HG02884 (cell line): Measurements from ENCODE around the gene LMBRD2.
A peak's percentile ranks its signal among the peaks of the same experiment; 100 is the strongest.
"Not testable (repeated sequence)": the region's sequence is repeated elsewhere in the genome, so short reads cannot be mapped to it uniquely, and the experiment has no call there.

Experiments used
- ATAC-seq: cut with Tn5 transposase; IDR thresholded peaks from one replicate; pipeline ENCODE4 v1.9.1; 2021; ENCODE audit warnings: mild to moderate bottlenecking, moderate library complexity; ENCODE audit not compliant: unreplicated experiment

LMBRD2 gene

DNA sequence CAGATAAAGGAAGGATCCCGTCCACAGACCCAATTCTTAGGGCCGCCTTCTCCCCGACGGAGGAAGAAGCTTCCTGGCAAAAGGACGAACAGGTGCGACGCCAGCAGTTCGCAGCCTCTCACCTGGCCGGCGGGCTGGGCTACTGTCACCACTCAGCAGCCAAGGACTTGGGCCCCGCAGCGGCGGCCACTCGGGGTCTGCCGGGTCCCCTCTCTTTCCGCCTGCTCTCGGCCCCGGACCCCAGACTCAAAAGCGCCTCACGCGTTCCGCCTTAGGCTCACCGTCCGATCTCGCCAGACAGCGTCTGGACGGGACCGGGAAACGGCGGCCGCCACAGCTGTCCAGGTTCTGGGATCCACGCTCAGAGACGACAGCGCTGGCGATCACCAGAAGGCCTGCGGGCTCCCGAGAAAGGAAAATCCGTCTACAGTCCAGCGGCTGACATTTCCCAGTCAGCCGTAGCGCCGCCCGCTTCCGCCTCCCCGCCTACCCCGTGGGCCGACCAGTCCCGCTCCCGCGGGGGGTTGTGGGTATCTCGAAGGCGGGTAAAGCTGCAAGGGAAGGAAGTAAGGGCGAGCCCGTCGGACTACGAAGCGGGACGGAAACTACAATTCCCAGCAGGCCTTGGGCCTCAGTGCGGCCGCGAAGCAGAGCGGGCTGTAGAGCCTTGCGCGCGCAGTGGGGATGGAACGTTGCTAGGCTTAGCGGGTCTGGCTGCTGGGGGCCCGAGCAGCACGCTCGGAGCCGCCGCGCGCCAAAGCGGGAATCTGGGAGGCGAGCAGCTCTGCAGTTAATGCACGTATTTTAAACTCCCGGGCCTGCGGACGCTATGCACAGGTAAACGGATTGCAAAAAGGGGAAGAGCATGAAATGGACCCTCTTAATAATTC, at the start of gene LMBRD2, which contains the start of gene SKP2:
Gene LMBRD2 (minus strand): TSS at position 454 of the 890 bp plus-strand sequence. CDS start 8,538 bp downstream, outside the sequence.
Gene SKP2 (plus strand): TSS at position 678 of the 890 bp plus-strand sequence. CDS start 152 bp downstream, at position 830.
- ATAC-seq = peak; percentile 97

DNA sequence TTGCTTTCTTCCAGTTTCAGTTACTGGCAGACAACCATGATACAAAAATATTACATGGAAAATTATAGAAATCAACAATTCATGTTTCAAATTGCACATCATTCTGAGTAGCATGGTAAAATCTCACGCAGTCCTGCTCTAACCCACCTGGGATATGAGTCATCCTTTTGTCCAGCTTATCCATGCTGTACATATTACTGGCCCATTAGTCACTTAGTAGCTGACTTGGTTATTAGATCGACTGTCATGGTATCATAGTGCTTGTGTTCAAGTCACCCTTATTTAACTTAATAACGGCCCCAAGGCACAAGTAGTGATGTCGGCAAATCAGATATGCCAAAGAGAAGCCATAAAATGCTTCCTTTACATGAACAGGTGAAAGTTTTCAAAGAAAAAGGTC, 48.8 kb upstream of the LMBRD2 start:
- no peak for ATAC-seq

DNA sequence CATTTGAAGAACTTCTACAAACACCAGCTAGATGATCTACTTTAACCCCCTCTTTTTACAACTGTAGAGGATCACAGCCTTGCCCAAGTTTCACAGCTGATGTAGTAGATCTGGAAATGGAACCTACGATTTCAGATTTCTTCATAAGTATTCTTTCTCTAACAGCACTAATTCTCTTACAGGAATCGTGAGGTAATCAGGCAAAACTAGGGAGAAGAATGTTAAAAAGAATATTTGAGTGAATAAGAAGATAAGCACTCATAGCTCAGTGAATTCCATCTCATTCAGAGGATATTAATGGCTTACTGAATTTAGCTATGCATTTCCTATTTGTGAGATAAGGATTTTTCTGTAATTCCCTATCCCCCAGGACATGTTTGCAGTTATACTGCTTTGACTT, 47.9 kb upstream of the LMBRD2 start:
- no peak for ATAC-seq

DNA sequence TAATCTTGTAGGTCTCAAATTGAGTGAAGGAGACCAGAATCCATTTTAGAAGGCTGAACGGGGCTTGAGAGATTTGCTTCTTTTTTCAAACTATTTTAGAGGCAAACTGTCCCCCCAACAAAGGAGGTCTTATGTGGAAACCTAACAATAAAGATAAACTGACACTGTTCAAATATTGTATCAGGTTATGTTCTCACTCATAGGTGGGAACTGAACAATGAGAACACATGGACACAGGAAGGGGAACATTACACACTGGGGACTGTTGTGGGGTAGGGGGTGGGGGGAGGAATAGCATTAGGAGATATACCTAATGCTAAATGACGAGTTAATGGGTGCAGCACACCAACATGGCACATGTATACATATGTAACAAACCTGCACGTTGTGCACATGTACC, 47.1 kb upstream of the LMBRD2 start:
- not testable (repeated sequence) for ATAC-seq

DNA sequence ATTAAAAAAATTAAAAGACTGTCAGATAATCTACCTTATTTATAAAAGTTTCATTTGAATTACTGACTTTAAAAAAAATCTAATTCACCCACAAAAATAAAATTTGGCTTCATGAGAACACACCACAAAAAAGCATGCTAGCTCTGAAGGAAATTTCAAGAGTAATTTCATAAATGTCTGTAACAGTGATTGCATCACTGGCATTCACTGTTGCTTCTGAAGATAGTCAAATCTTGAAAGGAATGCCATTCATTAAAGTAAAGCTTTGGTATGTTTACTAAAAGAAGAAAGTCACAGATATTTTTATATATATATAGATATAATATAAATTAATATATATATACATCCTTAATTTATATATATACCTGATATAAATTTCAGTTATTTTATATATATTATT, 46.6 kb upstream of the LMBRD2 start:
- ATAC-seq = no peak

DNA sequence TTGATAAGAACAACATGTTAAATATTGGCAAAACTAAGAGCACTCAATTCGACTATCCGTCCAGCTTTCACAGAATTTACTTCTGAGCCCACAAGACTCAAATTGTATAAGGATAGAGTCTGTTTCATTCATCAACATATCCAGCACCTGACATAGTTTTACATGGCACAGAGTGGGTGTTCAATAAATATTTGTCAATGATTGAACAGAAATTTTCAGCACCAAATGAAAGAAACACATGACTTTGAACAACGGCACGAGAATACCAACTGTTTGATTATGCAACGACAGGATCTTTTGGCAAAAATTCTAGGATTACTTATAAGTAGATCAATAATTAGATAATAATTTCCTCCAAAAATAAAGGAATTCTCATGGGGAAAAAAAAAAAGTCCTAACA, 42.1 kb upstream of the LMBRD2 start:
- no peak for ATAC-seq

DNA sequence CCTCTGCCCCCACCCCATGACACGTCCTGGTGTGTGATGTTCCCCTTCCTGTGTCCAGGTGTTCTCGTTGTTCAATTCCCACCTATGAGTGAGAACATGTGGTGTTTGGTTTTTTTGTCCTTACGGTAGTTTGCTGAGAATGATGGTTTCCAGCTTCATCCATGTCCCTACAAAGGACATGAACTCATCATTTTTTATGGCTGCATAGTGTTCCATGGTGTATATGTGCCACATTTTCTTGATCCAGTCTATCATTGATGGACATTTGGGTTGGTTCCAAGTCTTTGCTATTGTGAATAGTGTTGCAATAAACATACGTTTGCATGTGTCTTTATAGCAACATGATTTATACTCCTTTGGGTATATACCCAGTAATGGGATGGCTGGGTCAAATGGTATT, 32.7 kb upstream of the LMBRD2 start:
- ATAC-seq = not testable (repeated sequence)

DNA sequence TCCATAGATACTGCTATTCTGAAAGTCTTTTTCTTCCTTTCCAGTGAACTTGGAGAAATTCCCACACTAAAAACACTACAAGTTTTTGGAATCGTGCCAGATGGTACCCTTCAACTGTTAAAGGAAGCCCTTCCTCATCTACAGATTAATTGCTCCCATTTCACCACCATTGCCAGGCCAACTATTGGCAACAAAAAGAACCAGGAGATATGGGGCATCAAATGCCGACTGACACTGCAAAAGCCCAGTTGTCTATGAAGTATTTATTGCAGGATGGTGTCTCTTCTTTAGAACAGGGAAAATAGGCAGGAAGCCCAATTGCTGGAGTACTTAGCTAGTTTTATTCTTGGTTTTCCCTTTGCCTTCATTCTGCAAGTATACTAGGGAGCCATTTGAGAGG, 30.1 kb upstream of the LMBRD2 start:
- no peak for ATAC-seq

DNA sequence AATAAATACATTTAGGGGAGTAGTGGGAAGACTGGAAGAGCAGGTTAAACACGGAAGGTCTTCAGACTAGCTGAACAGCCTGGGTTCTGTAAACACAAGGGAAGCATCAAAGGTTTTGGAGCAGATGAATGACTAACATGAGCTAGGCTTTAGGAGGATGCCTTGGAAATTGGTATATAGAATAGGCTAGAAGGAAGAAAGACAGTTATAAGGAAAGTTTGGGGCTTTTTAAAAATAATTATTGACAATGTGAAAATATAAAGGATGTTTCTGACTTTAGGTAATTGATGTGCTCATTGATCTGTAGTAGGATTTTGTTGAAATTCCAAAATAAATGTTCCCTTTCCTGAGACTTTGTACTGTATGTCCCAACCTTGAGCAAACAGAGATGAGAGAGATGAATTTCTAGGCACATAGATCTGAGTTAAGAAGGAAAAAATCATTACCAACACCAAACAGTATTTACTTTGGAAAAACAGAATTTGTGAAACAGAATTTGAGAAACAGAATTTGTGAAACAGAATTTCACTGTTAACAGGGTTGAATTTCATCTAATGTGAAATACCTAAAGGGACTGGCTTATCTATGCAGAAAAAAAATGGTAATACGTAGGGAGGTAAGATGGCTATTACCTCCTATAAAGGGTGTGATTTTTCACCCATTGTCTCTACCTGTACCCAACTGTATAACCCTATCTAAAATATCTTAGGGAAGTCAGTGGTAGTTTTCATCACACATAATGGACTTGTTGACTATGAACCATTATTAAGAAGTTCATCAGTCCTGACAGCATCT, 29.1 kb upstream of the LMBRD2 start:
- ATAC-seq = no peak

DNA sequence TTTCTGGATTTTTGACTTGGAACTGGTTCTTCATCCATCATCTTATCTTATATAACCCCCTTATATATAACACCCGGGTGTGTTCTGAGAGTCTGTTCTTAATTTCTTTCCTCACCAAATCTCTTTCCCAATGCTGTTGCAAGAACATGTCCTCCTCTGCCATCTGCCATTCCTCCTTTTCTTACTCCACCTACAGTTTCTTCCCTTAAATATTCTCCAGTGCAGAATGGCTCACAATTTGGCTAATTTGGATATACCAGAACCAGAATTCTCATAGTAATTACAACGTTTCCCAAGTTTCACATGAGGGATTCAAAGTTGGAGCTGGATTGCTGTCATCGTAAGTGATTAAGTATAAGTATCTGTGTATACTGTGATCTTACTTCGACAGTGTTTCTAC, 28.3 kb upstream of the LMBRD2 start:
- ATAC-seq = no peak

DNA sequence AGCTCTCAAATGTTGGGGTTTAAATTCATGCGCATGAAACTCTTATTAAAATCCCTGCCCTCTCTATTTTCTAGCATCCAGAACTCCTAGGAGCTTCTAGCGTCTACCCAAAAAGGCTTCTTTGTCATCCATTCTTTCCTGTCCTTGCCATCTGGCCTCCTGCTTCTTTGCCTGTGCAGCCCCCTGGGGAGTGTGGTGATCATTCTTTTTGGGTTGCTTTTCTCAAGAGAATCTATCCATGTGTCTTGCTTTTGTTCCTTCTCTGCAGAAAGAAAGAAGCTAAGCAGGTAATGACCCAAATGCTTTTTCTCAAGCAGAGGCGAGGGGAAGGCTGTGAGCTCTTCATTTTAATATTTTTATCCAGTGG, 26.8 kb upstream of the LMBRD2 start:
- no peak for ATAC-seq

DNA sequence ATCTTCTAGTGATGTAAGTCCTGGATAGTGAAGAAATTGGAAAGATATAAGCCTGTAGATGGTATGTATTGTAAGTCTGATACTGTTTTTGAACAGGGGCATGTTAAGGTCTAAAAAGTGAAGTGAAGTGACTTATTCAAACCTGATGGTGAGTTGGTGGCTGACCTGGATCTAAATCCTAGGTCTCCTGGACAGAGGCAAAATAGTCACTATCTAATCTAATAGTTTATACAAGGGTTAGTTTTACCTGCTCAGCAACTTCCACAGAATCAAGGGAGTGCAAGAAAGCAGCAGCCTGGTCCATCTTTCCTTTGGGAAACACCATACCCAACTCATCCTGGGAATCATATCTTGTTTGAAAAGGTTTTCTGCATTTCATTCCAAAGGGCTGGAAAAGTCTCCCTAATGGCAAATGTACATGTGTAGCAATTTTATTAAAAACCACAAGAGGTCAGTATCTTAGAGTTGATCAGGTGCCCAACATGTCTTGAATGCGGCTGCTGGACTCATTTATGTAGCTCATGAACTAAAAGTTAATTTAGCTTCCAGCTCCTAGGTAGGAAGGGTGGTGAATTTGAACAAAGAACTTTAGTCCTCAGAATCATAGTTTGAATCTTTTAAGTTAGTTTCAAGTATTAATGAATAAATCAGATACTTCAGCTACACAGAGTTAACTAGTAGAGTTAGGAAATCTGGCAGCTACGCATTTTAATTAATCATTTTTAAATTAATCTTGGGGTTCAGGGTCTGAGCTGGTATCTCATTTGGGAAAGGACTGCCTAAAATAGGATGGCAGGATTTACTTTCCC, 26.2 kb upstream of the LMBRD2 start:
- no peak for ATAC-seq

DNA sequence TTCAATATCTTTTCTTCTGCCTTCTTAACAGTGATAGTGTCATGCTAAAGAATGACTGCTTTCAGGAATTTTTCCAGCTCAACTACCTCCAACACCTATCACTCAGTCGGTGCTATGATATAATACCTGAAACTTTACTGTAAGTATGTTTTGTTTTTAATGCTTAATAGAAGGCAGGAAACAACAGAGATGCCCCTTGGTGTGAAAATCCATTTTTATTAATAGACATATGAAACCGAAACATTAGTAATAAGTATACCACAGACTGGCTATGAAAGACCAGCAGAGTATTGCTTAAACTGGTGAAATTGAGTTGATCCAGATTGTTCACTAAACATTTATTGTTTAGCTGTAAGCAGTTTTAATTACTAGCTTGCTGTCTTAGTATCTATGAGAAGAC, 25.5 kb upstream of the LMBRD2 start:
- ATAC-seq = peak; percentile 96

DNA sequence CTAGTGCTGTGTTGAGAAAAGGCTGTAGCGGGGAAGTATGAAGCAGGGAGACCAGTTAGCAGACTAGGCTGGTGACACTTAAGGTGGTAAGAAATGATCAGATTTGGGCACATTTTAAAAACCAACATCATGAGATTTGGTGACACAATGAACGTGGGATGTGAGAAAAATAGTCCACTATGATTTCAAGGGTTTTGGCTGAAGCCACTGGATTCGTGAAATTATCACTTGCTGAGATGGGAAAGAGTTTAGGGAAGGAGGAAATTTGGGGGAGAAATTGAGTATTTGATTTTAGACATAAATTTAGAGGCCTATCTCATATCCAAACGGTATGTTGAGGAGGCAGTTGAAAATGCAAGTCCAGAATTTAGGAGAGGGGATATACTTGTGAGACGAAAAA, 23.4 kb upstream of the LMBRD2 start:
- ATAC-seq = no peak

DNA sequence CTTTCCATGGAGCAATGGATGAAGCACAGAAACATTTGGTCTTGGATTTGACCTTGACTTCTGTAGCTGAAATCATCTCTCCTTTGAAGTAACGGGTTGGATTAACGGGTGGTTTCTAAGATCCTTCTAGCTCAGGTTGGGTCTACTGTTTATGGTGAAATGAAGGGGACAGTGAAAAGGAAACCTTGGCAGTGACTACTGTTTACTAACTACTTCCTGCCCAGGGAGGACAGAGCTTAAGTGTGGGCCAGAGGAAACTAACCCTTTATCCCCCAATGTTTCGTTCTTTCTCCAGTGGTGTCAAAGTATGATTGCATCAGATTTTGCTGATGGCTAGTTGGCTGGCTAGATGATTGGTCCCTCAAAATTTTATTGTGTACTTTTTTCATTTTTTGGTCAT, 22.4 kb upstream of the LMBRD2 start:
- ATAC-seq = no peak

DNA sequence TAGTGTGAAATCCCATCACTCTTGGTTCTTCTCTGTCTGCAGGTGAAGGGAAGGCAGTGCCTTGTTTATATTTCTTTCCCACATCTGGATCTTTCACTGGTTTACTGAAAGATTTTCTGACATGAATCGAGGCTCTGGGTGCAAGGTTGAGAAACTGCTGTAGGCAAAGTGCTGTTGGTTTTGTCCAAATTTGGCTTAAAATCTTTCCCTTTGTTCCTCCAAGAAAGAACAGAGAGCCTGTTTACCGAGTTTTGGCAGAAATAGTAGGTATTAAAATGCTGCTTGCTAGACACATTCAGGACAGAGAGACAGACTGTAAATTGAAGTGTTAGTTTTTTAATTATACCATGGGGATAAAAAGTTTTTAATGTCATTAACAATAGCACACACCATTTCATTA, 21.7 kb upstream of the LMBRD2 start:
- no peak for ATAC-seq

DNA sequence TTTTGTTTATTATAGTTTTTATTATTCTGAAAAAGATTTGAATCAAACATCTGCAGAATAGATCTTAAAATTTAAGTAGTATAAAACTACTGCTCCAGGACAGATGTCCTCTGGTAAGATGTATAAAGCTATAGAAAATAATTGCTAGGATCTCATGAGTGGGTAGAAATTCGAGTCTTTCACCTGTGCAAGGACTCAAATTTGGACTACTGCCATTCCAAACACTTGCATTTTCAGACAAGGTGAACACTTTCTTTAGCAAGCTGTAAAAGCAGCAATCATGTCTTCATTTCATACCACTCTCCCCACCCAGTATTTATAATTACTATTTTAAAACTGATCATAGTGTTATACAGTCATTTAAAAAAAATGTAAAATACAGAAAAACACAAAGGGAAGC, 20.9 kb upstream of the LMBRD2 start:
- no peak for ATAC-seq

DNA sequence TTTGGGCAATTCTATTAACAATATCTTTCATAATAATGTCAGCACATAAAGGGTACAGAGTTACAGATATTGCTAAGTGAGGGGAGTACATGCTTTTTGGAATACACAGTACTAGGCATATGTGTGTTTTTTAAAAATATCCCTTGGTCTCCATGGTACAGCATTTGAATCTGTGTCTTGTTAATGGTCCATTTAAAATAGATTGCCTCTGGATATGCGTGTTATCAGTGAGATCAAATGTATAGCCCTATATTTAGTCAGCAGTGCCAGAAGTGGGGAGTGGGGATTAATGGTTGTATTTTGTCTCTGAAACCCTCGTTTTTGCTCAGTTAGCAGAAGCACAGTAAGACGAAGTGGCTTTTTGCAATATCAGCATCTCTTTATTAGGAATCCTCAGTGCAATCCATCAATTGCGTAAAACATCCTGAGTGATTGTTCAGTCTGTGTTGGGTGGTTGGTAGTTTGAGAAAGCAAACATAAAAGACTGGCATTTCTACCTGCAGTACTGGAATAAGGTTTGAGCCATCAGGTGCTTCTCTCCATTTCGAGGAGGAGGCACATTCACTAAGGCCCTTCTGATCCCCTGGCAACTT, 19.2 kb upstream of the LMBRD2 start:
- ATAC-seq = no peak

DNA sequence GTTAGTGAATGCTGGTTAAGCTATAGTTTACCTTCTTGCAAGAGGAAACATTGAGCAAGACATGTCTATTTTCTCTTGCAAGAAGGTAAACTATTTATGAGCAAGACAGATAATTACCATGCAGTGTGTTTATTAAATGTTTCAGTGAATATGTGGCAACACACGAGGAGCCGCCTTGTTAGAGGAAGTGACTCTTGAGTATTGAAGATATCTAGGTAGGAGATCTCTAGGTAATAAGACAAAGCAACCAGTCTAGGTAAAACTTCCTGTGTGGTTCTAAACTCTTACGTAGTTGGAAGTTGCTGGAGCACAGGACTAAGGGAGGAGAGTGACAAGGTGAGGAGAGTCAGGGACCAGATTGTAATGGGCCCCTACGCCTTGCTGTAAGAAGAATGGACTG, 17.1 kb upstream of the LMBRD2 start:
- ATAC-seq = no peak

DNA sequence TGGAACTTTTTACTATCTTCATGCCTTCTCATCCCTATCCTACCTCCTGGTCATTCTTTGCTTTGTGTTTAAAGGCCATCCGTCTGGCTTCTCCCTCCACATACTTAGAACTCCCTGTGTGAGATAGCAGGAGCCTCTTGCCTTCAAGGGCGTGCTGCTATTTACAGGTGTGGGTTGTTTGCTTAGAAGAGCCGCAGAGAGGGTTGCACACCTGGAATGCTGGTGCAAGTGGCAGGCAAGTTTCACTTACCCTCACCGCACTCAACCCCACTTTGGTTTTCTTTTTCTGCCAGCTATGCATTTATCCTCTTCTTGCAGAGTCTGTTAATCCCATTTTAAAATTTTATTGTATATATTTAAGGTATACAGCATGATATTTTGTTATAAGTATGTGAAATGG, 12.8 kb upstream of the LMBRD2 start:
- ATAC-seq = no peak
